HPDE6-E6E7 (cell line): ENCODE results near the gene TMEM140.

ENCODE experiments used
- DNase-seq: peaks from one replicate; pipeline ENCODE4 v3.0.0; 2011; ENCODE audit warnings: missing footprints; ENCODE audit errors: extremely low spot score

TMEM140 gene

GRCh38 chr7:135174941-135175340 is 27.1 kb downstream of the TMEM140 start:
- no peak for DNase-seq

- no peak for DNase-seq
Observed at GRCh38 chr7:135175931-135176330, 28.1 kb downstream of the TMEM140 start.

- peak; percentile 76 for DNase-seq
Observed at GRCh38 chr7:135177028-135177696, 29.3 kb downstream of the TMEM140 start.

- no peak for DNase-seq
Observed at GRCh38 chr7:135178364-135178763, 30.5 kb downstream of the TMEM140 start.

GRCh38 chr7:135179321-135179925 is 31.6 kb downstream of the TMEM140 start:
- DNase-seq: no peak

- DNase-seq: no peak
Observed at GRCh38 chr7:135180122-135180521, 32.2 kb downstream of the TMEM140 start.

GRCh38 chr7:135181261-135181928 is 33.5 kb downstream of the TMEM140 start:
- no peak for DNase-seq

- DNase-seq: no peak
Observed at GRCh38 chr7:135181929-135182678, 34.2 kb downstream of the TMEM140 start.

- DNase-seq: no peak
Observed at GRCh38 chr7:135183478-135183877, 35.6 kb downstream of the TMEM140 start.

- DNase-seq: no peak
Observed at GRCh38 chr7:135184254-135184841, 36.5 kb downstream of the TMEM140 start.

- no peak for DNase-seq
Observed at GRCh38 chr7:135185471-135186260, 37.8 kb downstream of the TMEM140 start.

GRCh38 chr7:135186261-135186540 is 38.3 kb downstream of the TMEM140 start:
- no peak for DNase-seq

GRCh38 chr7:135186841-135187253 is 39.0 kb downstream of the TMEM140 start:
- DNase-seq: no peak

- DNase-seq: peak; percentile 69
Observed at GRCh38 chr7:135188298-135188984, 40.6 kb downstream of the TMEM140 start.

- no peak for DNase-seq
Observed at GRCh38 chr7:135189221-135189662, 41.4 kb downstream of the TMEM140 start.

GRCh38 chr7:135189961-135190360 is 42.1 kb downstream of the TMEM140 start:
- DNase-seq: no peak

GRCh38 chr7:135190703-135191102 is 42.8 kb downstream of the TMEM140 start:
- DNase-seq: no peak

GRCh38 chr7:135192914-135193536 is 45.2 kb downstream of the TMEM140 start:
- DNase-seq: peak; percentile 48

GRCh38 chr7:135193615-135194081 is 45.8 kb downstream of the TMEM140 start:
- peak; percentile 69 for DNase-seq

- DNase-seq: no peak
Observed at GRCh38 chr7:135194494-135195095, 46.7 kb downstream of the TMEM140 start.
